HG03575 (cell line): ENCODE data around the gene UBXN4.
"Not testable (repeated sequence)": the region's sequence is repeated elsewhere in the genome, so short reads cannot be mapped to it uniquely, and the experiment has no call there.

Experiments used
- ATAC-seq: cut with Tn5 transposase; IDR thresholded peaks from one replicate; pipeline ENCODE4 v1.9.1; 2021; ENCODE audit not compliant: unreplicated experiment, insufficient number of reproducible peaks, low FRiP score; ENCODE audit errors: extremely low read depth

The UBXN4 gene

GRCh38 chr2:135799738-135800137, 58.1 kb downstream of the UBXN4 start:
- ATAC-seq = no peak

- no peak for ATAC-seq
Observed at GRCh38 chr2:135800513-135801460, 59.1 kb downstream of the UBXN4 start.

GRCh38 chr2:135802350-135802749, 60.7 kb downstream of the UBXN4 start:
- ATAC-seq = no peak

- no peak for ATAC-seq
Observed at GRCh38 chr2:135803278-135803677, 61.6 kb downstream of the UBXN4 start.

- not testable (repeated sequence) for ATAC-seq
Observed at GRCh38 chr2:135807874-135808273, 66.2 kb downstream of the UBXN4 start.

GRCh38 chr2:135812907-135813511, 71.4 kb downstream of the UBXN4 start:
- no peak for ATAC-seq

GRCh38 chr2:135815269-135815668, 73.6 kb downstream of the UBXN4 start:
- no peak for ATAC-seq

- ATAC-seq = no peak
Observed at GRCh38 chr2:135817466-135817865, 75.8 kb downstream of the UBXN4 start.

- no peak for ATAC-seq
Observed at GRCh38 chr2:135817951-135818350, 76.3 kb downstream of the UBXN4 start.

GRCh38 chr2:135818937-135819610, 77.4 kb downstream of the UBXN4 start:
- ATAC-seq = no peak

- peak; percentile 71 for ATAC-seq
Observed at GRCh38 chr2:135820003-135820618, 78.5 kb downstream of the UBXN4 start.

- no peak for ATAC-seq
Observed at GRCh38 chr2:135821190-135821589, 79.5 kb downstream of the UBXN4 start.

GRCh38 chr2:135822855-135823254, 81.2 kb downstream of the UBXN4 start:
- no peak for ATAC-seq

GRCh38 chr2:135825131-135825530, 83.5 kb downstream of the UBXN4 start:
- ATAC-seq = no peak

- no peak for ATAC-seq
Observed at GRCh38 chr2:135825550-135826176, 84.0 kb downstream of the UBXN4 start.

GRCh38 chr2:135826544-135826943, 84.9 kb downstream of the UBXN4 start:
- ATAC-seq = no peak

- ATAC-seq = no peak
Observed at GRCh38 chr2:135829378-135830135, 87.9 kb downstream of the UBXN4 start.

GRCh38 chr2:135831180-135831812, 89.6 kb downstream of the UBXN4 start:
- no peak for ATAC-seq
